ENCODE data around the gene STT3B.

GRCh38 chr3:31613177-31613576, 80.5 kb downstream of the STT3B start:
- TF ChIP-seq CTCF (conservative IDR thresholded peaks at IDR 0.05; ENCODE audit: low read depth, low read length) (no peak), EZH2 (IDR thresholded peaks at IDR 0.05; ENCODE audit: low read length, unreplicated experiment) (no peak)
